Stimulated activated CD8-positive, alpha-beta memory T cell treated with anti-CD3 and anti-CD28 coated beads, Interleukin-15, amount 100 ng/mL, for 4 hours (primary cell): ENCODE data around the gene PRKG1.
"Not testable (repeated sequence)": the region's sequence is repeated elsewhere in the genome, so short reads cannot be mapped to it uniquely, and the experiment has no call there.

ENCODE experiments used
- DNase-seq, 2 donors: peaks; one replicate each; pipeline ENCODE4 v3.0.0-alpha.2; 2020; ENCODE audit warnings: low read depth in 2 of 2

The PRKG1 gene

DNA sequence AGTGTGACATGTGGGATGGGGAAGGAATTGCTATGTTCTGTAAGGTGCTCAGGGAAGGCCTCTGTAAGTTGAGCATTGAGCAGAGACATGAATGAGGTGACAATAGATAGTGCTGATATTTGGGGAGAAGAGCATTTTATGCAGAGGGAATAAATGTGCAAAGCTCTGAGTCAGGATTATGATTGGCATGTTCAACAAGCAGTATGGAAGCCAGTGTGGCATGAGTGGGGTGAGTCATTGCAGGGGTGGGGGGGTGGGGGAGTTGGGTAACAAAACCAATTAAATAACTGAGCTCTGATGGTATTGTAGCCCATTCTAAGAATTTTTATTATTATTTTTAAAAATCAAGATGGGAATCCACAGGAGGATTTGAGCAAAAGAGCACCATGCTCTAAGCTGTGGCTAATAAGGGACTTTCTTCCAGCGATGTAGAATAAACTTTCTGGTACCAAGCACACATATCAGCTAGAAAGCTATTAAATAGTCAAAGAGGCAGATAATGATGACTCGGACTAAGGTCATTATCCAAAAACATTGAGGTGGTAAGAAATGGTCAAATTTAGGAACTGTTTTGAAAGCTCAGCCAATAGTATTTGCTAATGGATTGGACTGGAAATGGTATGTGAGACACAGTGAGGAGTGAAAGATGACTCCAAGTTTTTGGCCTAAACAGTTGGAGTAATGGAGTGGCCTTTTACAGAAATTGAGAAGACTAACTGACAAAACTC, 96.4 kb downstream of the PRKG1 start:
- DNase-seq, result no peak

- DNase-seq, result no peak
Observed at GRCh38 chr10:51171946-51172345, 97.7 kb downstream of the PRKG1 start.

DNA sequence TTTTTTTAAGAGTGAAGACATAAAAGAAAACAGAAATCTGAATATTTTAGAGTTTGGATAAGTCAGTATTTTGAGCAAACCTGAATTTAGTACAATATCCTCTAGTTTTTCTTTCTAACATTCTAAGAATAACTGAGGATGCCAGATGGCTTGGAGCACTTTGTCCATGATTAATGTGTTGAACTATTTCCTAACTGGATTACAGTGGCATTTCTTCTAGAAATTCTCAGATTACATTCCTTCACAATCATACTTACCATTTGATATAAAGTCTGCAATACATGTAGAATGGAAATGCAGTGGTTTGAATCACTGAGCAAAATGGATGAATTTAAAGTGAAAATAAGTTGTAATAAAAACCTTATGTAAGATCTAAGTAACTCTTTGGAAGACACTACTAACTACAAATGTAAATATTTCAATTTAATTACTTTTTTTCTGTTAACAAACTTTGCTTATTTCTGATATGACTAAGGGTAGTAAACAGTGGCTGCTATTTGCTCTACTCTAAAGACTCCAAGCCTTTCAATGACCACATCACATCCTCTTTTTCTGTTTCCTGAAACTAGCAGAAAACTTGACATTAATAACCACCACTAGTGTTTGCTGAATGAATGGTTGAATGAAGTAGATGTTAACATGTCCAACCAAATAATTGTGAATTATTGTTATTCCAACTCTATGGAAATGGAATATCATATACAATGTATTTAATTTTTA, 102.8 kb downstream of the PRKG1 start:
- DNase-seq, result no peak

DNA sequence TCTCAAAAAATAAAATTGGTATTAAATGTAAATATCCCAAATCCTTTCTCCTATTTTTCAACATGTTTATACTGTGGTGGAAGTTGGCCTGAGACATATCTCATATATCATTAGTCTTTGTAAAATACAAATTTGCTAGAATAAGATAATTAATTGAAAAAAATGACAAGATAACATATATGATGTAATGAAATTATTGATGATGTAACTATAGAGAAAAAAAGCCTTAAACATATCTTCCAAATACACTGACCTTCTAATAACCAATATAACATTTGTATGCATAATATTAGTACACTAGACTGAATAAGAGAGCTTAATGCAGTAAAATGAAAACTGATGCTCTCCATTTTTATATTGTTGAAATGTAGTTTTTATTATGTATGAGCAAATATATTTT, 104.3 kb downstream of the PRKG1 start:
- no peak for DNase-seq

DNA sequence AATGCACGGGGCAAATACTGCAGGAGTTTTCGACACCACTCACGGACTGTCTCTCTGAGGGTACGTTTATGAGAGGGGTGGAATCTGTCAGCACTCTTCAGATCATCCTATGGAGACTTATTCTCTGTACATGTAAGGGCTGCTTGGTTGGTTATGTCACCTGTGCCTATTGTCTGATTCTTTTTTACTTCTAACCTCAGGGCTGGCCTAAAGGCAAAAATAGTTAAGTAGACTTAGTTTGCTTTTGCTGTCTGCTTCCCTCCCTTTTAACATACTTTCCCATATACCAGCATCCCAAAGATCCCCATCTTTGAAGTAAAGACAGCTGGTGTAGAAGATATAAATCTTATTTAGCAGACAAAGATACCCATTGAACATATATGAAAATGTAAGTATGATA, 105.9 kb downstream of the PRKG1 start:
- no peak for DNase-seq

- DNase-seq, result no peak
Observed at GRCh38 chr10:51183783-51184182, 109.5 kb downstream of the PRKG1 start.

GRCh38 chr10:51186361-51186760, 112.1 kb downstream of the PRKG1 start:
- DNase-seq, result no peak

DNA sequence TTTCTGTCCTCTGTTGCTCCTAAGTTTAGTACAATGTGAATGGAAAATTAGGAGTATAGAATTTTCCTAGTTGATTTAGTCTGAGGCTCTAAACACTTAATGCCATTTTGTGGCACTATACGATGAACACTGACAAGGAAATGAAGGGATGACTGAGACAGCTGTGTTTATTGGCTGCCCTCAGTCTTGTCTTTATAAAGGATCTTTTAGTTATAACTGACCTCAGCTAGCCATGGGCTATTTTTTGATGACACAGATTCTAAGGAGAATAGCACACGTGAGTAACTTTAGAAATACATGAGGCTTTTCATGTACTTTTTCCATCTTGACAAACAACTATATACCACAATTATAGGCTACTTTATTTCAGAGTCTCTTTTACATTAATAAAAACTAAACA, 113.7 kb downstream of the PRKG1 start:
- no peak for DNase-seq

DNA sequence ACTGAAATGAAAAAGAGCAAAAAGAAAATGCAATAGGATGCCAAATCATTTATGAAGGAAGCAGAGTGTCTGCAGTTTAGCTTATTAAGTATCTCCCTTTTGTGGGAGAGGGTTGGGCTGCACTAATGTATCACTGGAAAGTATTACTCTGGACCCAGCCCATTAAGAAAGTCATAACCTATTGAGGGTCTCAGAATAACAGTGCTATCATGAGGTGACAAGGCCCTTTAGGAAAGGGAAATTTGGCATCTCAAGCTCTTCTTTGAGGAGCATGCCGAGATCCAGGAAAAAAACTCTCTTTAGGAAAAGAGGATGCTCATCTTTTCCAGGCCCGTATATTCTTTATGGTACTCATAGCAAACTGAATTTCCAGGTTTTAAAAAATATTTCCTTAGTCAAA, 114.6 kb downstream of the PRKG1 start:
- no peak for DNase-seq

- no peak for DNase-seq
Observed at GRCh38 chr10:51196508-51197175, 122.4 kb downstream of the PRKG1 start.

DNA sequence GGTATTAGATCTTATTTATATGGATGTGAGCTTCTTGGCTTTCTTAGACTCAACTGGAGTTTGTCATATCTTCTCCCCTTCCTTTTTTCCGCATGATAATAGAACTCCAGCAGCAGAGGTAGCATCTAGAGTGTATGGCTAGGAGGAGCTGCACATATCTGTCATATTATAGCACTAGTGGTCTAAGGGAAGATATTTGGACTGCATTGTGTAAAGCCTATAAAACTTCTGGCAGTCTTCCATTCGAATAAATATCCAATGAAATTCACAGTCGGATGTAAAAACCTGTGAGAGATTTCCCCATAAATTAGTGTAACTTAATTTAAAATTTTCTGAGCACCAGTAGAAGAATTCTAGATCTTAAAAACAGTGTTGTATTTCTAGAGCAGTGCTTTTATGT, 123.9 kb downstream of the PRKG1 start:
- DNase-seq, result no peak

DNA sequence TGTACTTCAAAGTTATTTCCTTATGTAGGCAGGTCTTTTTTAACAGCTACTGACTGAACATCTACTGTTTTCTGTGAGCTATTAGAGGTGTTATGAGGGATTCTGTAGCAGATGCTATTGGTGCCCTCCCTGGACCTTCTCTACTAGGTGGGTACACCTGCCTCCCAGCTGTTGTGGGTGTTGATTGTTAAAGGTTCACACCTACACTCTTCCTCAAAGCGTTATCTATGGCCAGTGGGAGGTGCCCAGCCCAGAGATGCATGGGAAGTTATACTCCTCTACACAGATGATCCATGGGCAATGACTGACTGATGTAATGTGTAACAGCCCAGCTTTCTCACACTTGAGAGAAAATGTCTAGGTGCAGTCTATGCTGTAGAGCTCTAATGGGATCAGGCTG, 127.7 kb downstream of the PRKG1 start:
- no peak for DNase-seq

GRCh38 chr10:51203359-51203758, 129.1 kb downstream of the PRKG1 start:
- DNase-seq, result no peak

DNA sequence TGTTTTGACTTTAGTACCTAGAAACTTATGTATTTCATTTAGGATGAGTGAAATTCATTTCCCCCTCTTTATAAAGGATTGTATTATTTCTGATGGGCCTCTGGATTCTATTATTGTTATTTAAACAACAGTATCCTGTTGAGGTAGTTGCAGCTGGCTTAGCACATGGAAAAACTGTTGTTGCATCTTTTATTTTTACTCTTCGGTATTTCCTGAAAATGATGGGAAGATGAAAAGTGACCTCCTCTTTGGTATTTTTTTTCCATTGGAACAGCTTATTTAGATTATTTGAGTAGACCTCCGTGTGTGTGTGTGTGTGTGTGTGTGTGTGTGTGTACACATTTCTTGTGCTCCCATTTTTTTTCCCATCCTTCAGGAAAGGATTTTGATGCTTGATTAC, 129.8 kb downstream of the PRKG1 start:
- DNase-seq, result no peak

- DNase-seq, result no peak
Observed at GRCh38 chr10:51204701-51205100, 130.4 kb downstream of the PRKG1 start.

- no peak for DNase-seq
Observed at GRCh38 chr10:51206500-51206899, 132.2 kb downstream of the PRKG1 start.

- DNase-seq, result not testable (repeated sequence)
Observed at GRCh38 chr10:51212937-51213336, 138.7 kb downstream of the PRKG1 start.

GRCh38 chr10:51214207-51215196, 140.2 kb downstream of the PRKG1 start:
- no peak for DNase-seq

GRCh38 chr10:51215951-51216834, 141.9 kb downstream of the PRKG1 start:
- DNase-seq, result no peak

DNA sequence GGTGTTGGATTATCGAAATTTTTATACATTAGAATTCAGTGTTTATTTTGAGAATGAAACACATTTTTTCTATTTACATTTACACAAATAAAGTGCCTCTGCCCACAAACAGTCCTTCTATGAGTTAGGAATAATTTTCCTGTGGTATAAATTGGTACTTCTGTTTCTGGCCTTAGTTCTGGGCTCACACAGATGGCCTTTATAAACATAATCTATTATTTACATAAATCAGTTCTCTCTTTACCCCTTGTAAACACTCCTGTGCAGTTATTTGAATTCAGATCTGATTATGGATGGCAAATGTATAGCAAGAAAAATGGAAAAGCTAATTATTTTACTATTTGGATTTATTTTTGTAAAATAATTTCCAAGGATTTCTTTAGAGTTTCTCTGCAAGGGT, 143.2 kb downstream of the PRKG1 start:
- no peak for DNase-seq

- no peak for DNase-seq
Observed at GRCh38 chr10:51224671-51225161, 150.4 kb downstream of the PRKG1 start.
